ENCODE measurements around the gene NCKAP1. TPM values are rescaled to one million over a fixed set of nuclear protein-coding genes. Genes with fewer than 3 reads are reported as not detected.

The NCKAP1 gene
- total RNA-seq, 1 donor from 2014 or later = 106 TPM

GRCh38 chr2:182903566-182903965, 134.7 kb downstream of the NCKAP1 start:
- H3K36me3 Mint-ChIP-seq (ENCODE audit: low read depth) = peaks cover 8% of the 10 kb centered on the region
- no peaks in the 10 kb centered on the region for H3K9me3 Mint-ChIP-seq
- no peaks in the 10 kb centered on the region for H3K27me3 Mint-ChIP-seq (ENCODE audit: low read depth)
- no peak overlapping the region for H3K4me3 Mint-ChIP-seq
- H3K4me1 Mint-ChIP-seq = peaks cover 11% of the 10 kb centered on the region
- TF ChIP-seq, protein P1, sequence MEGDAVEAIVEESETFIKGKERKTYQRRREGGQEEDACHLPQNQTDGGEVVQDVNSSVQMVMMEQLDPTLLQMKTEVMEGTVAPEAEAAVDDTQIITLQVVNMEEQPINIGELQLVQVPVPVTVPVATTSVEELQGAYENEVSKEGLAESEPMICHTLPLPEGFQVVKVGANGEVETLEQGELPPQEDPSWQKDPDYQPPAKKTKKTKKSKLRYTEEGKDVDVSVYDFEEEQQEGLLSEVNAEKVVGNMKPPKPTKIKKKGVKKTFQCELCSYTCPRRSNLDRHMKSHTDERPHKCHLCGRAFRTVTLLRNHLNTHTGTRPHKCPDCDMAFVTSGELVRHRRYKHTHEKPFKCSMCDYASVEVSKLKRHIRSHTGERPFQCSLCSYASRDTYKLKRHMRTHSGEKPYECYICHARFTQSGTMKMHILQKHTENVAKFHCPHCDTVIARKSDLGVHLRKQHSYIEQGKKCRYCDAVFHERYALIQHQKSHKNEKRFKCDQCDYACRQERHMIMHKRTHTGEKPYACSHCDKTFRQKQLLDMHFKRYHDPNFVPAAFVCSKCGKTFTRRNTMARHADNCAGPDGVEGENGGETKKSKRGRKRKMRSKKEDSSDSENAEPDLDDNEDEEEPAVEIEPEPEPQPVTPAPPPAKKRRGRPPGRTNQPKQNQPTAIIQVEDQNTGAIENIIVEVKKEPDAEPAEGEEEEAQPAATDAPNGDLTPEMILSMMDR (conservative IDR thresholded peaks at IDR 0.05) = no peak
- no peak overlapping the region for H3K27ac Mint-ChIP-seq (ENCODE audit: unreplicated experiment)
- DNase-seq (ENCODE audit: low read depth, low spot score) = no peak

GRCh38 chr2:182901748-182902147, 136.5 kb downstream of the NCKAP1 start:
- H3K9me3 Mint-ChIP-seq = no peaks in the 10 kb centered on the region
- peaks cover 9% of the 10 kb centered on the region for H3K36me3 Mint-ChIP-seq (ENCODE audit: low read depth)
- TF ChIP-seq, protein P1 (conservative IDR thresholded peaks at IDR 0.05) = no peak
- H3K4me1 Mint-ChIP-seq = peaks cover 3% of the 10 kb centered on the region
- no peak overlapping the region for H3K27ac Mint-ChIP-seq (ENCODE audit: unreplicated experiment)
- no peak overlapping the region for H3K4me3 Mint-ChIP-seq
- no peaks in the 10 kb centered on the region for H3K27me3 Mint-ChIP-seq (ENCODE audit: low read depth)
- no peak for DNase-seq (ENCODE audit: low read depth, low spot score)

GRCh38 chr2:182898718-182899117, 139.5 kb downstream of the NCKAP1 start:
- no peak overlapping the region for H3K4me3 Mint-ChIP-seq
- H3K4me1 Mint-ChIP-seq = no peaks in the 10 kb centered on the region
- H3K27me3 Mint-ChIP-seq (ENCODE audit: low read depth) = no peaks in the 10 kb centered on the region
- TF ChIP-seq, protein P1 (conservative IDR thresholded peaks at IDR 0.05) = no peak
- peaks cover 4% of the 10 kb centered on the region for H3K9me3 Mint-ChIP-seq
- no peak overlapping the region for H3K27ac Mint-ChIP-seq (ENCODE audit: unreplicated experiment)
- DNase-seq (ENCODE audit: low read depth, low spot score) = no peak
- peaks cover 4% of the 10 kb centered on the region for H3K36me3 Mint-ChIP-seq (ENCODE audit: low read depth)

DNA sequence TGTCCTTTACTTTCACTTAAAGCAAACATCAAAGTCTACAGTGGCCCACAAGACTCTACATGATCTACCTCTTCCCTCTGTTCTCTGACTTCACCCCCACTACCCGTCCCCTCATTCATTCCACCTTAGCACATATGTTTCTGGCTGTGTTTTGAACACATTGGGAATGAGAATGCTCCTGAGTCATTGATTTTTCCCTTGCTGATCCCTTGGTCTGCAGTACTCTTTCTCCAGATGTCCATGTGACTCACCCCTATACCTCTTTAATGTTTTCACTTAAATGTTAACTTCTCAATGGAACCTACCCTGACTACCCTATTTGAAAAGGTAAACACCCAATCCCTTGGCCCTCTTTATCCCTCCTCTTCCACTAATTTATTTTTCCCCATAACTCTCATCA, 141.1 kb downstream of the NCKAP1 start:
- Mint-ChIP-seq H3K36me3 (ENCODE audit: low read depth) (peaks cover 4% of the 10 kb centered on the region), H3K4me1 (no peaks in the 10 kb centered on the region), H3K27ac (ENCODE audit: unreplicated experiment) (no peak overlapping the region), H3K27me3 (ENCODE audit: low read depth) (no peaks in the 10 kb centered on the region), H3K4me3 (no peak overlapping the region), H3K9me3 (peaks cover 4% of the 10 kb centered on the region)
- TF ChIP-seq, protein P1 (conservative IDR thresholded peaks at IDR 0.05) = no peak
- no peak for DNase-seq (ENCODE audit: low read depth, low spot score)

- DNase-seq (ENCODE audit: low read depth, low spot score) = no peak
- Mint-ChIP-seq H3K4me3 (no peak overlapping the region), H3K4me1 (no peaks in the 10 kb centered on the region), H3K36me3 (ENCODE audit: low read depth) (peaks cover 4% of the 10 kb centered on the region), H3K9me3 (peaks cover 4% of the 10 kb centered on the region), H3K27me3 (ENCODE audit: low read depth) (no peaks in the 10 kb centered on the region), H3K27ac (ENCODE audit: unreplicated experiment) (no peak overlapping the region)
- TF ChIP-seq, protein P1 (conservative IDR thresholded peaks at IDR 0.05) = no peak
Measured at GRCh38 chr2:182895798-182896197, 142.5 kb downstream of the NCKAP1 start.

DNA sequence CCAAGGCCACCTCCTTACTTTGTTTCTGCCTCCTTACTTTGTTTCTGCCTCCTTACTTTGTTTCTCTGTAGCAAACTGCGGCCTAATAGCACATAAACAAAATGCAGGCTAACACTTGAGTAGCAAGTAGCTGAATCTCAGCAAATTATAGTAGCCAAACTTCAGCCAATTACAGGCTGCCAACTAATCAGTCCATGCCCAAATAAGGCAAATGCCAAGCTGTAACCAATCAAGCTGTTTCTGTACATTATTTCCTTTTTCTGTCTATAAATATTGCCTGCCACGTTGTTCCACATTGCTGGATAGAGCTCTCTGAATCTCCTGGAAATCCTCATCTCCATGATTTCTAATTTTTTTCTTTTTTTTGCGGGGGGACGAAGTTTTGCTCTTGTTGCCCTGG, 143.1 kb downstream of the NCKAP1 start:
- no peaks in the 10 kb centered on the region for H3K4me1 Mint-ChIP-seq
- no peak overlapping the region for H3K4me3 Mint-ChIP-seq
- peaks cover 4% of the 10 kb centered on the region for H3K36me3 Mint-ChIP-seq (ENCODE audit: low read depth)
- no peak overlapping the region for H3K27ac Mint-ChIP-seq (ENCODE audit: unreplicated experiment)
- DNase-seq (ENCODE audit: low read depth, low spot score) = no peak
- H3K9me3 Mint-ChIP-seq = peaks cover 4% of the 10 kb centered on the region
- TF ChIP-seq, protein P1 (conservative IDR thresholded peaks at IDR 0.05) = no peak
- no peaks in the 10 kb centered on the region for H3K27me3 Mint-ChIP-seq (ENCODE audit: low read depth)

All from neural crest cell (in vitro differentiated cells).